Stimulated activated CD8-positive, alpha-beta memory T cell treated with anti-CD3 and anti-CD28 coated beads, Interleukin-15, amount 100 ng/mL, for 48 hours (primary cell): Measurements from ENCODE around the gene FBXL15.

Experiments used
- DNase-seq, 2 donors: peaks; one replicate each; pipeline ENCODE4 v3.0.0-alpha.2; 2020; ENCODE audit warnings: low read depth in 2 of 2

The FBXL15 gene

DNA sequence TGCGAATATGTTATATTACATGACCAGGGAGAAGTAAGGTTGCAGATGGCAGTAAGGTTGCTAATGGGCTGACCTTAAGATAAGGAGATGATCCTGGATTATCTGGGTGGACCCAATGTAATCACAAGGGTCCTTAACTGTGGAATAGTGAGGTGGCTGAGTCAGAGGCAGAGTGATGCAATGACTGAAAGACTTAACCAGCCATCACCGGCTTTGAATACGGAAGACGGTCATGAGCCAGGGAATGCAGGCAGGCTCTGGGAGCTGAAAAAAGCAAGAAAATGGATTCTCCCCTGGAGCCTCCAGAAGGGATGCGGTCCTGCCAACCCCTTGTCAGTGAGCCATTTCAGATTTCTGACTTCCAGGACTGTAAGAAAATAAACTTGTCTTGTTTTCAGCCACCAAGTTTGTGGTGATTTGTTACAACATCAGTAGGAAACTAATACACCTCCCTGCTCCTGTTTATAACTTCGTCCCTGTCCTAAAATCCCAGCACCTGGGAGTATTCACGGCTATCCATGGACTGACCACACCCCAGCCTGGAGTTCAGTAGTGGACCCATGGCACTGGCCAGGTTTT lies 35.3 kb downstream of the FBXL15 start:
- DNase-seq = no peak

DNA sequence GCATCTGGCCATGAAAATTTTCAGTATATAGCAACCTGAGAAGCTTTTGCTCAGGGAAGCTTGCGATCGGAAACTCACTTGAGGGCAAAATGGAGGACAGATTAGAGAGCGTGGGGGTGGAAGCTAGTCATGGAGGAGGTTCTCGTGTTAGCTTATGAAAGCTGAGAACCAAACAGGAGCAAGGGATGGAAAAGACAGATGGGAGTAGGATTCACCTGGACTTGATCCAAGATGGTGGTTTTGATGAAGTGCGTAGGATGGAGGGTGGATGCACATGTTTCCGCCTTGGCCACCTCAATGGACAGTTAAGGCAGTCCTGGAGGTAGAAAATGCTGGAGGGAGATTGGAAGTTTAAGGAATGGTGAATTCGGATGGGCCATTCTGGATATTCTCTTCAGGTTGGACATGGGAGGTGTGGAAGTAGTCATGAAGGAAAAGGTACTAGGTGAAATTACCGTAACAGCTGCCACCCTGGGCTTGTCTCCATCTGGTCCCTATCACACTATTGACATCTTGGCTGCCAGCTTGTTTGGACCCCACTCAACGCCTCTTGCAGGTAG lies 37.0 kb downstream of the FBXL15 start:
- DNase-seq = no peak

DNA sequence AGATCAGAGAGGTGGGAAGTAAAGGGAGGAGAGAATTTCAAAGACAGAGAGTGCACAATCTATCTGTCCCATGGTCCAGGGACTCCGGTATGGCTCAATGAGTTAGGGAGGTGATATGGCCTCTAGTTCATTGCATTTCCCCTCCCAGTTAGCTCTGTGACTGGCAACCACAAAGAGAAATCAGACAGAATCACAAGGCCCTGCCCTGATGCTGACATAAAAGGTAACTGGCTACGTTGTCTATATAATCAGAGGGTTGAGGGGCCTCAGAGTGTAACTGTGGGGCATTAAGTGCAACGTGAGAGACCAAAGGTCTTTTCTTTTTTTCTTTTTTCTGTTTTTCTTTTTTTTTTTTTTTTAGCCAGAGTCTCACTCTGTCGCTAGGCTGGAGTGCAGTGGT lies 38.0 kb downstream of the FBXL15 start:
- DNase-seq = no peak

DNA sequence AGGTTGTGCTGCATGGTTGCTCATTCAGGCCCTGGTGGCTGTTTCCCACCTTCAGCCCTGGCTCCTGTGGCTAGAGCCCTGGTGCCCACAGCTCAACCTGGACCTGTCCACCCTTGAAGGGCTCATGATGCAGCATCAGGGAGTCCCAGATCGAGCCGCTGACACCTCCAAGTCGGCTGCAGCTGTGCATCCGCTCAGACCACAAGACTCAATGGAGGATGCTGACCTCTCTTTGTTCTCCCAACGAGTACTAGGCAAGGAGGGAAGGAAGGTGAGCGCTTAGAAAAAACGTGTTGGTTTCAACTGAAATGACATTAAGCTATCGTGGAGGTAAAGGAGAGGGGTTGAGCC lies 40.2 kb downstream of the FBXL15 start:
- DNase-seq = no peak

DNA sequence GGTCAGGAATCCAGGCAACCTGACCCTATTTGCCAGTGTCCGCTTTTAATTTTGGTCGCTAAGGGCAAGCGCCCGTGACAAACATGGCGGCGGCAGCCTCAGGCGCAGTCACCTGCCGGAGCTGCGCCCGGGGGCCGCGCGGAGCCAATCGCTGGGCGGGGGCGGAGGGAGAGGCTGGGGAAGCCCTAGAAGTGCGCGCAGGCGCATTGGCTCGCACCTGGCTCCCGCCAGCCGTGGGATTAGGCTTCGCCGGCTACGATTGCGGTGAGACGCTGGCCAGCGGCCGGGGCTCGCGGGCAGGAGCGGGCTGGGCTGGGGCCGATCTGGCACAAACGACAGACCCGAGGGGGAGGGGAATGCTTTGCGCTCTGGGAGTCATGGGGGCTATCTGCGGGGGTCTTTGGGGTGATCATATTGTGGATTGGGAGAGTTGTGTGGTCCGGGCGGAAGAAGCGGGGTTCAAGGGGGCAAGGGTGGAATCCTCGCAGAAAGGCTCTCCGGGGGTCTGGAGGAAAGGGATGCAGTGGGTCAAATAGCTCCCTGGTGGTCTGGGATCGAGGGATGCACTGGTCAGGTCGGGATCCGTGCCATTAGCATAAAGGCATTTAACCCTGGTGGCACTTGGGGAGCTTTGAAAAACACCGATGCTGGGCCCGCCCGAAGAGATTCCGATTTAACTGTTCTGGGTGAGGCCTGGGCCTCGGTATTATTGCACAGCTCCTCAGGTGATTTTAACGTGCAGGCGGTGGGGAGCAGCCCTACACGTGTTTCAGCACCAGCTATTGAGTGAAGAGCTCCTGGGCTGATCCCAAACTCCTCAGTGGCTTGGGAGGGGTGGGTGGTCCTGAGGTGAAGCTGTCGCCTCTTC lies 40.8 kb downstream of the FBXL15 start:
- DNase-seq = peak; percentile 90 to 92

DNA sequence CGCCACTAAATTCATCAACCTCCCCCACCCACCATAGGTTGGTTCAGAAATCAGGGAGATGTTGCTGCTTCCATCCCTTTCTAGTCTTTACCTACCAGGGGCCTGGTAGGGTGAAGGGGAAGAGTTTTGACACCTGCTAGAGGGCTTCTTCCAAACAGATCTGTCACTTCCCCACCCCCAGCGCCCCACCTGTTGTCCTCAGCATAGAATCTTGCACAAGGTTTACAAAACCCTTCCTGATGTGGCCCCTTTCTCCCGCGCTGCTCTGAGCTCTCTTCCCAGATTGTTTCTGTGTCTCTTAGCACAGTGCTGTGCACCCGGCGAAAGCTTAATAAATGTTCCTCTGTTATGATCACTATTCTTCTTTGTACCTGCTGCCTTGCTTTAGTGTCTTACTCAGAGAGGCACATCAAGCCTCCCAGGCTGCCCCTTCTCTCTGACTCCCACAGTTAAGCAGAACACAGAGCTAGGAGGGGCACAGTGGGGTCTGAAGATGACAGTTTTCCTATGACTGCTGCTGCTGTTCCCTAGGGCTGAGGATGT lies 41.9 kb downstream of the FBXL15 start:
- no peak for DNase-seq

DNA sequence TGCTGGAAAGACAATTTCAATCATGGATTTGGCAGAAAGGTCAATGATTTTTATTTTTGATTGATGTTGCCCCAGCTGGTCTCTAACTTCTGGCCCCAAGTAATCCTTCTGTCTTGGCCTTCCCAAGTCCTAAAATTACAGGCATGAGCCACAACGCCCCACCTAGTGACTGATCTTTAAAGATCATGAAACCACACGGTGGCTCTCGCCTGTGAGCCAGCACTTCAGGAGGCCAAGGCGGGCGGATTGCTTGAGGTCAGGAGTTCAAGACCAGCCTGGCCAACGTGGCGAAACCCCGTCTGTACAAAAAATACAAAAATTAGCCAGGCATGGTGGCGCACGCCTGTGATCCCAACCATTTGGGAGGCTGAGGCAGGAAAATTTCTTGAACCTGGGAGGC lies 43.3 kb downstream of the FBXL15 start:
- DNase-seq = no peak

DNA sequence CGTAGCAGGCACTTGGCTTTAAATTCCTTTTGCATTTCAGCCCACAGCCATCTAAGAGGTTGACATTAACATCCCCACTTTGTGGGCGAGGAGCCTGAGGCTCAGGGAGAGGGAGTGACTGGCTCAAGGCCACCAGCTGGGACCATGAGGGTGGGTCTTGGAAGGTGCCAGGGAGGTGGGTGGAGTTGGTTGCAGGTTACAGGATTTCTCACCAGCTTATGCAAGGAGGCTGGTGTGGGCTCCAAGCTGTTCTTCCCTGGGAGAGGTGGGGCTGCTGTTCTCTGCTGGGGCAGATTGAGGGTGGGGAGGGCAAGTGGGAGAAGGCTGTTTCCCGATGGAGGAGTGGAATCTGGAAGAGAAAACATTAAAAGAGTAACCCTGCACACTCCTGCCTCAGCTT lies 44.8 kb downstream of the FBXL15 start:
- no peak for DNase-seq

DNA sequence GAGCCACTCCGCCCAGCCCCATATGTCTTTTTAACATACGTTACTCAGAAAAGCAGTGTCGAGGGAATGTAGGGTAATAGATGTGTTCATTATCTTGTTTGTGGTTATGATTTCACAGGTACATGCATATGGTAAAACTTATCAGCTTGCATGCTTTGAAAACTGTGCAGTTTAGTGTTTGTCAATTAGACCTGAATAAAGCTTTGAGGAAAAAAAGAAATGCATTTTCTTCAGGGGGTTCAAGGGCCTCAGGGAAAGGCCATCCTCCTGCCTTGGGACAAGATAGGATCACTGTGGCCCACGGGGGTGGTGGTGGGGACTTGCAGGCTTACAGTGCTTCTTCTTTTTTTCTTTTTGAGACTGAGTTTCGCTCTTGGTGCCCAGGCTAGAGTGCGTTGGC lies 46.7 kb downstream of the FBXL15 start:
- no peak for DNase-seq

DNA sequence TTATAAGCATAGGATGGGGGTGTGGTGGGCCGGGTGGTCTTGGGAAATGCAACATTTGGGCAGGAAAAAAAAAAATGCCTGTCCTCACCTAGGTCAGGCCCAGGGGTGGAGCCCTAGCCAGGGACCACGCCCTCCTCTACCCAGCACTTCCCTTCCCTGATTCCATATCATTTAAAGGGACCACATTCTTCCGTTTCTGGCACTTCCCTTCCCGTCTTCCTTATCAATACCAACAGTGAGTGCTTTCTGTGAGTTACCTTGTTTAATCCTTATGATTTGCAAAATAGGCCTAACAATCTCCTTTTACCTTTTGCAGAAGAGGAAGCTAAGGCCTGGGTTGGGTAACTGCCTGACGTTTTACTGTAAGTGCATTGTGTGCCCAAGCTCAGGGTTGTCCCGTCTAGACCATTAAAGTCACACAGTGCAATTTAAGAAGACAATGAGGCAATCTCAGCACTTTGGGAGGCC lies 47.4 kb downstream of the FBXL15 start:
- no peak for DNase-seq

DNA sequence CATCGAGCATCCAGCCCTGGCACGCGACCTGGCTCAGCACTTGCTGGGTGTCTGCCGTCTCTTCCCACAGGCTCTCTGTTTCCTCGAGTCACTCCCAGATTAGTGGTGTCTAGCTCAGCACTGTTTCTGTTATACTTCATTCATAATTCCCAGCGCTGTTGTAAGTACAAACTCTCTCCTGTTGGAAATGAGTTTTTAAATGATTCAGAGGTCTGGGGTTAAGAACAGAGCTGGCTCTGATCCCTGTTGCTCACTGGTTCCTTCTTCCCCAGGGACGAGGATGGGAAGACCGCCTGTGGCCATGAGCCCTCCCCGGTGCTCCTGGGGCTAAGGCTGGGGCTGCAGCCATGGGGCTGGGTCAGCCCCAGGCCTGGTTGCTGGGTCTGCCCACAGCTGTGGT lies 48.0 kb downstream of the FBXL15 start:
- DNase-seq = no peak

DNA sequence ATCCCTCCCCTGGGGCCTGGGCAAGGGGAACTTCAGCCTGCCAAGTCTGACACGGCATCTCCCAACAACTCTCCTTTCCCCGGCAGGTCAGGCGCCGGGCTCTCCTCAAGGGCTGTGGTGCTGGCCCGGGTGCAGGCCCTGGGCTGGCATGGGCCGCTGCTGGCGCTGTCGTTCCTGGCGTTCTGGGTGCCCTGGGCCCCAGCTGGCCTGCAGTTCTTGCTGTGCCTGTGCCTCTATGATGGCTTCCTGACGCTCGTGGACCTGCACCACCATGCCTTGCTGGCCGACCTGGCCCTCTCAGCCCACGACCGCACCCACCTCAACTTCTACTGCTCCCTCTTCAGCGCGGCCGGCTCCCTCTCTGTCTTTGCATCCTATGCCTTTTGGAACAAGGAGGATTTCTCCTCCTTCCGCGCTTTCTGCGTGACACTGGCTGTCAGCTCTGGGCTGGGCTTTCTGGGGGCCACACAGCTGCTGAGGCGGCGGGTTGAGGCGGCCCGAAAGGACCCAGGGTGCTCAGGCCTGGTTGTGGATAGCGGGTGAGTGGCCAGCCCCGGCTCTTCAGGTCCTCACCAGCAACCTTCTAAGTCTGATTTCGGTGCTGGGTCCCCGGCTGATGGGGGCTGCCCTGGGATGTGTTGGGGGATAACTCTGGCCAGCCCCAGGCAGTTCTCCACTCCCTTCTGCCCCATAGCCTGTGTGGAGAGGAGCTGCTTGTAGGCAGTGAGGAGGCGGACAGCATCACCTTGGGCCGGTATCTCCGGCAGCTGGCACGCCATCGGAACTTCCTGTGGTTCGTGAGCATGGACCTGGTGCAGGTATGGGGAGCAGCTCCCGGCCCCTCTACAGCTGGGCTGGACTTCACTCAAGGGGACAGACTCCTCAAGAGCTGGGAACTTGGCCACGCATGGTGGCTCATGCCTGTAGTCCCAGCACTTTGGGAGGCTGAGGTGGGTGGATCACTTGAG lies 50.2 kb downstream of the FBXL15 start:
- no peak for DNase-seq
